ACC112 (cell line): ENCODE measurements around the gene SERPINA3.
"Not testable (repeated sequence)": the region's sequence is repeated elsewhere in the genome, so short reads cannot be mapped to it uniquely, and the experiment has no call there.

Source experiments
- H2AFZ ChIP-seq: fragments of 200-600 bp; sonication (generic); one replicate; pipeline ENCODE4 v1.6.0; 2017; ENCODE audit warnings: antibody characterized with exemption, low read length; ENCODE audit not compliant: unreplicated experiment
- H3K27ac ChIP-seq: fragments of 200-600 bp; sonication (generic); 2 replicates; pipeline ENCODE4 v1.5.1; 2014; ENCODE audit warnings: low read depth, mild to moderate bottlenecking, antibody characterized with exemption, low read length, moderate library complexity
- H3K27me3 ChIP-seq: fragments of 200-600 bp; sonication (generic); 2 replicates; pipeline ENCODE4 v1.6.1; 2014; ENCODE audit warnings: mild to moderate bottlenecking, antibody characterized with exemption, low read length, moderate library complexity, mixed read lengths; ENCODE audit not compliant: insufficient read depth
- H3K36me3 ChIP-seq: fragments of 200-600 bp; sonication (generic); 2 replicates; pipeline ENCODE4 v1.6.1; 2016; ENCODE audit warnings: mild to moderate bottlenecking, antibody characterized with exemption, low read length, moderate library complexity, mixed read lengths; ENCODE audit not compliant: insufficient read depth
- H3K4me1 ChIP-seq: fragments of 200-600 bp; sonication (generic); one replicate; pipeline ENCODE4 v1.6.1; 2016; ENCODE audit warnings: low read length, mixed read lengths; ENCODE audit not compliant: insufficient read depth, unreplicated experiment, control insufficient read depth
- H3K4me3 ChIP-seq: fragments of 200-600 bp; sonication (generic); 2 replicates; pipeline ENCODE4 v1.5.1; 2014; ENCODE audit warnings: mild to moderate bottlenecking, low read depth, low read length
- H3K79me2 ChIP-seq: fragments of 200-600 bp; sonication (generic); one replicate; pipeline ENCODE4 v1.6.0; 2016; ENCODE audit warnings: low read length; ENCODE audit not compliant: control insufficient read depth, unreplicated experiment, insufficient read depth

The SERPINA3 gene

DNA sequence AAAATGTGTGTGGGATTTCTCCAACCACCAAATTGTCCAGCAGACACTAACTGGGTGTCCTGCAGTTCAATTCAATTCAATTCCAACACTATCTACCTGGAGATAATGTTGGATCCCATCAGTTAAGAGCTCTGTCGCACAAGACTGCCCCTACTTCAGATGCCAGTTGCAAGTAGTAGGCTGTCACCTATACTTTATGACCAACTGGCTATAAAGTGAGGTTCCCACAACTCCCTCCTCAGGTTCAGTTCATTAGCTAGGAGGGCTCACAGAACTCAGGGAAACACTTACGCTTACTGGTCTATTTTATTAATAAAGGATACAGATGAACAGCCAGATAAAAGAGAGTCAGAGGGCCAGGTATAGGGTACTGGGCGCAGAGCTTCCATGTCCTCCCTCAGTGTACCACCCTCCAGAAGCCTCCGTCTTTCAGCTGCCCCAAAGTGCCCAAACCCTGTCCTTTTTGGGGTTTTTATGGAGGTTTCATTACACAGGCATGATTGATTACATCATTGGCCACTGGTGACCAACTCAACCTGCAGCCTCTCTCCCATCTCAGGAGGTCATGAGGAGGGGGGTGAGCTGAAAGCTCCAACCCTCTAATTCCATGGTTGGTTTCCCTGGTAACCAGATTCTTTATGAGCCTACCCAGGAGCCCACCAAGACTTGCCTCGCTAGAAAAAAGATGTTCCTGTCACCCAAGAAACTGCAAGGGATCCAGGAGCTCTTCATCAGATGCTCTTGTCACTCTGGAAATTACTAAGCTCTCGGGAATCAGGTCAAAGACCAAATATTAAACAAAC, 38.5 kb upstream of the SERPINA3 start:
- H3K36me3 ChIP-seq: no peaks in the 10 kb centered on the region
- no peak overlapping the region for H3K4me3 ChIP-seq
- H3K4me1 ChIP-seq: peaks cover 28% of the 10 kb centered on the region
- H3K79me2 ChIP-seq: no peaks in the 10 kb centered on the region
- no peak overlapping the region for H2AFZ ChIP-seq
- H3K27ac ChIP-seq: no peak overlapping the region
- no peaks in the 10 kb centered on the region for H3K27me3 ChIP-seq

DNA sequence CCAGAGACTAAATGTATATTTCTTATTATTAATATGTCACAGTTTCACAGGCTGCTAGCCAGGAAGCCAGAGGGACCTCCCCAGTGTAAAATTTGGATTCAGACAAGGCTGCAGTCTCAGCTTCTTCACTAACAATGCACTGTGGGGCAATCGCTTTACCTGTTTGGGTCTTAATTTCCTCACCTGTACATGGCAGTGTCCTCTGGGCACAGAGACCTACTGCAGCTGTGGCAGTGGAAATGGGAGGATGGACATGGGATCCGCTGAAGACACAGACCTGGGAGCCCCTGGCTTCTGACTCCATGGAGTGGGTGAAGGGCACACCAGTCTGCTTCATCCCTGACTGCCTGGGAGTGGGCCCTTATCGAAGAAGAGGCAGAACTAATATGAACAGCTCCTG, 37.9 kb upstream of the SERPINA3 start:
- Histone ChIP-seq H3K4me3 (no peak overlapping the region), H3K36me3 (no peaks in the 10 kb centered on the region), H2AFZ (no peak overlapping the region), H3K27ac (no peak overlapping the region), H3K79me2 (no peaks in the 10 kb centered on the region), H3K4me1 (peaks cover 28% of the 10 kb centered on the region), H3K27me3 (no peaks in the 10 kb centered on the region)

DNA sequence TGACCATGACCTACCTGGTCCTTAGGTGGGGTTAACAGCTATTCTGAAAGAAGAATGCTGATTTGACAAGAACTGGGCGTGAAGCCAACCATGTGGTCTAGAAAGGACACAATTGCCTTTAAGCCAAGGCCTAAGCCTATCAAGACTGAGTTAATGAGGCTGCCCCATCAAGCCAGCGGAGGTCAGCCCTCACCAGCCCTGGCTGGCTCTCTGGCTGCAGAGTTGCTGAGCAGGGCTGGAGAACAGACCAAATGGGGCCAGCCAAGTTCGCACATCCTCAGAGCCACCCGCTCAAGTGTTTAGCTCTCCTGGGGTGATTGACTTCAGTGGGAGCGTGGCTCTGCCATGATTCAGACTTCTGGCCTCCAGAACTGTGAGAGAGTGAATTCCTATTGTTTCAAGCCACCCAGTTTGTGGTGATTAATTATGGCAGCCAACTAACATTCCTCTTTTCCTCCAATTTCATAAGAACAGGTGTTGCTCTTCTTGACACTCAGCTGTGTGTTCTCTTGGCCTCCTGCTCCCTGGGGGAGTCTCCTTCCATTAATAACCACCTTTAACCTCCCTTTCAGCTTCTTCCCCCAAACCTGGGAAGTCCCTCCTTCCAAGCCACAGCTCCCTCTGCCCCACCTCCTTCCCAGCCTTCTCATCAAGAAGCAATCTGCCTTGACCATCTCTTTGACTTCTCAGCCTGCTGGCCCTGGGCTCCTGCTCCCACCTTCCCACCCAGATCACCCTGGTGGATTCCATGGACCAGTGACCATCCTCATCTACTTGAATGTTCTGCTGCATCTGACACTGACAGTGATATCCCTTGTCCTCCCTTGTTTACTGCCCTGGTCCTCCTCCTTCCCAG, 36.2 kb upstream of the SERPINA3 start:
- H3K4me1 ChIP-seq: peaks cover 30% of the 10 kb centered on the region
- no peaks in the 10 kb centered on the region for H3K36me3 ChIP-seq
- H3K27me3 ChIP-seq: no peaks in the 10 kb centered on the region
- no peak overlapping the region; the same call in 1 of the 2 replicates for H3K27ac ChIP-seq
- no peak overlapping the region for H3K4me3 ChIP-seq
- no peak overlapping the region for H2AFZ ChIP-seq
- H3K79me2 ChIP-seq: no peaks in the 10 kb centered on the region

DNA sequence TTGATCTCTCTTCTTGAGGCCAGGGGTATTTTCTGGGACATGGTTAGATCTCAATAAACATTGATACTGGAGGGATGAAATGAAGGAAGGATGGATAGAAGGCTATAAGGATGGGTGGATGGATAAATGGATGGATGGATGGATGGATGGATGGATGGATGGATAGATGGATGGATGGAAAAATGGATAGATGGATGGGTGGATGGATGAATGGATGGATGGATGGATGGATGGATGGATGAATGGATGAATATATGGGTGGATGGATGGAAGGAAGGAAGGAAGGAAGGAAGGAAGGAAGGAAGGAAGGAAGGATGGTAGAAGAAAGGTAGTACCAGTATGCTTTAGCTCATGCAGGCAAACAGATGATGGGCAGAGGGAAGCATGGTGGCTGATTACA, 34.7 kb upstream of the SERPINA3 start:
- H2AFZ ChIP-seq, H3K79me2 ChIP-seq, H3K4me3 ChIP-seq, H3K27me3 ChIP-seq, H3K36me3 ChIP-seq, H3K27ac ChIP-seq: not testable (repeated sequence)
- peaks cover 22% of the 10 kb centered on the region for H3K4me1 ChIP-seq

DNA sequence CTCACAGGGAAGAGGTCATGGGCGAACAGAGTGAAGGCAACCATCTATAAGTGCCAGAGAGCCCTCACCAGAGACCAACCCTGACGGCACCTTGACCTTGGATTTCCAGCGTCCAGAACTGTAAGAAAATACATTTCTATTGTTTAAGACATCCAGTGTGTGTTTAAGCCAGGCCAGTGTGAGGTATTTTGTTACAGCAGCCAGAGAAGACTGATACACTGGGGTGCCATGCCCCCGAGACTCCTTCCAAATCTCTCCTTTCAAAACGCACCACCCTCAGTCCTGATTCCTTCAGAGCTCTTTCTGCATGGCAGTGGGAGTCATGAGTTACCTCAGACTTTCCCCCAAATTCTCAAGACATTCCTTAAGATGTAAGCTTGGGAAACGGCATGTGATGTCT, 33.5 kb upstream of the SERPINA3 start:
- Histone ChIP-seq H3K4me3 (no peak overlapping the region), H3K4me1 (peaks cover 20% of the 10 kb centered on the region), H3K27me3 (no peaks in the 10 kb centered on the region), H3K36me3 (no peaks in the 10 kb centered on the region), H2AFZ (no peak overlapping the region), H3K27ac (no peak overlapping the region), H3K79me2 (no peaks in the 10 kb centered on the region)

DNA sequence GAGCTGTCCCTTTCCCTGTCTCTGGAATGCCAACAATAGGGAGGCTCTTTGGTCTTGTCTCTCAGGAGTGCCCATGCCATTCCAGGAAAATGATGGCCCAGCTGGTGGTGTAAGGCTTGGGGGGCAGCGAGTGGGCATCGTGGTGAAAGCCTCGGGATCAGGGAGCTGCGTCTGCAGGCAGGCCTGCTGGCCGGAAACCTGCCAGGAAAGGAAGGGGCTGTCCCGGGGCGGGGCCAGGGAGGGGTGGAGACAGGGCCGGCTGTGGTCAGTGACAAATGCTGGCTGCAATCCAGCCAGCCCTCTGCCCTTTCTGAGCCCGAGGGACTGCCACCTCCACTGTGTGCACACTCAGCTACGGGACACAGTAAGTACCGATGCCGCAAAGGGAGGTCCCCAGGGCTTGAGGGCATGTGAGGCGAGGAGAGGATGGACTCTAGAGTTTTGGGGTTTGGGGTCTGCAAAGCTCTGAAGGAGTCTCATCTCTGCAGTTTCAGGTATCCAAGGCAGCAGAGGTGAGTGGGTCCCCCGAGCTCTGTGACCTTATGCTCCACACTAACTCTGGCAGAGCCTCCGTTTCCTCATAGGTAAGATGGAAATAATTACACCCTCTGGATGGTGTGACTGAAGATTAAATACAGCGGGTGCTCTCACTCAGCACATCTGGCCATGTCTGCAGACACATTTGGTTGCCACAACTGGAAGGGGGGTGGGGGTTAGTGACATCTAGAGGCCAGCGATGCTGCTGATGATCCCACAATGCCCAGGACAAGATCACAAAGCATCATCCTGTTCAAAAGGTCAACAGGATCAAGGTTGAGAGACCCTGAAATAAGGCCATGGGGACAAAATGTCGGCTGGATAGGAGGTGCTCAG, 30.8 kb upstream of the SERPINA3 start, which contains the start of gene SERPINA5:
Gene SERPINA5 (plus strand): TSS at position 300 of the 873 bp plus-strand sequence. CDS start 5,937 bp downstream, outside the sequence.
- H3K79me2 ChIP-seq: no peaks in the 10 kb centered on the region
- no peak within 1 kb of the TSS for H3K27ac ChIP-seq
- peaks cover 9% of the 10 kb centered on the region for H3K4me1 ChIP-seq
- H3K36me3 ChIP-seq: no peaks in the 10 kb centered on the region
- no peaks in the 10 kb centered on the region for H3K27me3 ChIP-seq
- no peak within 1 kb of the TSS for H3K4me3 ChIP-seq
- no peak within 1 kb of the TSS for H2AFZ ChIP-seq

DNA sequence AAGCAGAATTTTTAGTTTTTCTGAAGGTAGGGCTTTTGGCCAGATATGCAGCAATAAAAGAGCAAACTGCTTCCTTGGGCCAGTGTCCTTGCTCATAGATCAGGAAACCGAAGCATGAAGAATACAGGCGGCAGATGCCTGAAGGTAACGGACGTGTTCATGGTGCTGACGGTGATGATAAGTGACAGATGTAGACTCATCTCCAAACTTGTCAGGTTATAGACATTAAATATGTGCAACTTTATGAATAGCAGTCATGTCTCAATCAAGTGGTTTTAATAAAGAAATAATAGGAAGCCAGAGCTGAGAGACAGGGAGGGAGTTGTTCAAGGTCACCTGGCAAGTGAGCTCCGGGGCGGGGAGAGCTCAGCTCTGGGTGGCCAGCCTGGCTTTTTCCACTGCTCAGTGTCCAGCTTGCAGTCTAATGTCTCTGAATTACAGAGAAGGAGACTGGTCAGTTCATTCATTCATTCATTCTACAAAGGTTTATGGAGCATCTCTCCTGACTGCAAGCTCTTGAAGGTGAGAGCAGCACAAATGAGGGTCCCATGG, 29.9 kb upstream of the SERPINA3 start:
- Histone ChIP-seq H2AFZ (no peak overlapping the region), H3K27ac (no peak overlapping the region), H3K4me3 (no peak overlapping the region), H3K27me3 (no peaks in the 10 kb centered on the region), H3K4me1 (peaks cover 9% of the 10 kb centered on the region), H3K36me3 (no peaks in the 10 kb centered on the region), H3K79me2 (no peaks in the 10 kb centered on the region)

DNA sequence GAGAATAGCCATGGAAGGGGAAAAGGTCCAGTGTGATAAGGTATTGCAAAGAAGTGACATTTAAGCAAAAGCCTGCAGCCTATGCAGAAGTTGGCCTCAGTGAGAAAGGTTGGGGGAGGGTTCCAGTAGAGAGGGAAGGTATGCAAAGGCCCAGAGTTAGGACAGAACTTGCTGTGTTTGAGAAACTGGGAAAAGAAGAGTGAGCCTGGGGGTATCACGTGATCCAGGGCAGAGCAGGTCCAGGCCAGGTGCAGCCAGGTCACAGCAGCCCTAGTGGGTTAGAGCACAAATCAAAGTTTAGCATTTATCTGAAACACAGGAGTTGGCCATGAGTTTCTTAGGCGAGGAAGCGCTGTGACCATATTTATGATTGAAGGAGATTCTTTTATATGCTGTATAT, 29.3 kb upstream of the SERPINA3 start:
- H2AFZ ChIP-seq: no peak overlapping the region

DNA sequence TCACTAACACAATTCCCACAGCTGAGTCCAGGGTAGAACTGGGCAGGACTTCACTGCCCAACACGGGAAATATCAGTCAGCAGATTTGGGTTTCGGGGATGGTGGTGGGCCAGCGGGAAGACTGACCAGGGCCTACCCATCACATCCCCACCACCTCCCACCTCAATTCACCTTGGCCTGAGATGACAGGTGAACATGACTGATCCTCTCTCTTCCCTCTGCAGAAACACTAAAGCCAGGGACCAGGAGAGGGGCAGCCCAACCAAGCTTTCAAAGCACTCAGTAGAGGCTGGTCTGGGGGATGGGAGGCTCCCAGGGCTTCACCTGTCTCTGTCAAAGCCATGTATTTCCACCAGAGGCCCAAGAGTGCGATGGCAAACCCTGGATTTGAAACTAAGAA, 28.6 kb upstream of the SERPINA3 start:
- Histone ChIP-seq H3K27me3 (no peaks in the 10 kb centered on the region), H3K36me3 (no peaks in the 10 kb centered on the region), H3K79me2 (no peaks in the 10 kb centered on the region), H3K4me3 (no peak overlapping the region), H2AFZ (no peak overlapping the region), H3K27ac (no peak overlapping the region), H3K4me1 (peaks cover 9% of the 10 kb centered on the region)

More for the DNA sequence above, 29.3 kb upstream of the SERPINA3 start:
- no peak overlapping the region for H3K4me3 ChIP-seq
- H3K27me3 ChIP-seq: no peaks in the 10 kb centered on the region
- peaks cover 9% of the 10 kb centered on the region for H3K4me1 ChIP-seq
- no peak overlapping the region for H3K27ac ChIP-seq
- no peaks in the 10 kb centered on the region for H3K36me3 ChIP-seq
- H3K79me2 ChIP-seq: no peaks in the 10 kb centered on the region
